Transverse colon (tissue), 3 donors: Measurements from ENCODE around the gene PHACTR3.

Experiments used
- POLR2A ChIP-seq: fragments of 450-650 bp; IDR thresholded peaks from one replicate; pipeline ENCODE4 v1.6.1; 2016; ENCODE audit warnings: antibody characterized with exemption, mild to moderate bottlenecking, moderate library complexity
- TF ChIP-seq, protein P1 (sequence below), 5 experiments: fragments of 200-600 bp in 3 of 5; fragments of 450-650 bp in 2 of 5; sonication (generic) in 3 of 5; IDR thresholded peaks; 1 replicate in 2 of 5; 2 replicates in 3 of 5; pipeline ENCODE4 v1.5.1; 2016 to 2017; ENCODE audit warnings: antibody characterized with exemption in 5 of 5, inconsistent platforms in 3 of 5, mild to moderate bottlenecking in 2 of 5, moderate library complexity in 1 of 5

DNA sequence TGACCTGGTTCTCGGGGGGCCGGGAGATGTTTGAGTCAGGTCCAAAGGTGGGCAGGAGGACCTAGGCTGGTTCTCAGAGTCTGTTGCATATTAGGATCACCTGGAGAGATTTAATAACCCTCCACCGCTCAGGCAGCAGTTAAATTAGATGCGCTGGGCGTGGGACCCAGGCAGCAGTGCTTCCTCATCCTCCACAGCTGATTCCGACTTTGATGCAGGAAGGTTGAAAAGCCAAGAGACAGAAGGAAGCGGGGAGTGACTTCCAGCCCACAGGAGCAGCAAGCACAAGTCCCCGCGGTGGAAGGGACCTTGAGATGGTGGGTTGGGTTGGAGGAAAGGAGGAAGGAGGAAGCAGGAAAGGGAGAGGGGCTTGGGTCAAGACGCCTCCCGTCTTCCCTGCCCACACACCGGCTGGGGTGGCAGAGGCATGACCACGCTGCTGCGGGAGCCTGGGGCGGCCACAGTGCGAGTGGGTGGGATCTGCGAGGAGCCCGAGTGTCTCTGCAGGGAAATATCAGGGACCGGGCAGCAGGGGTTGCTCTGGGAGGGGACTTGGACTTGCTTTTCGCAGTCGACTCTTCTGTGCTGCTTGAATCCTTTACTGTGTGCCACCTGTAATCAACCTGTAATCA is 146.0 kb downstream of the PHACTR3 start:
- TF ChIP-seq, protein P1, sequence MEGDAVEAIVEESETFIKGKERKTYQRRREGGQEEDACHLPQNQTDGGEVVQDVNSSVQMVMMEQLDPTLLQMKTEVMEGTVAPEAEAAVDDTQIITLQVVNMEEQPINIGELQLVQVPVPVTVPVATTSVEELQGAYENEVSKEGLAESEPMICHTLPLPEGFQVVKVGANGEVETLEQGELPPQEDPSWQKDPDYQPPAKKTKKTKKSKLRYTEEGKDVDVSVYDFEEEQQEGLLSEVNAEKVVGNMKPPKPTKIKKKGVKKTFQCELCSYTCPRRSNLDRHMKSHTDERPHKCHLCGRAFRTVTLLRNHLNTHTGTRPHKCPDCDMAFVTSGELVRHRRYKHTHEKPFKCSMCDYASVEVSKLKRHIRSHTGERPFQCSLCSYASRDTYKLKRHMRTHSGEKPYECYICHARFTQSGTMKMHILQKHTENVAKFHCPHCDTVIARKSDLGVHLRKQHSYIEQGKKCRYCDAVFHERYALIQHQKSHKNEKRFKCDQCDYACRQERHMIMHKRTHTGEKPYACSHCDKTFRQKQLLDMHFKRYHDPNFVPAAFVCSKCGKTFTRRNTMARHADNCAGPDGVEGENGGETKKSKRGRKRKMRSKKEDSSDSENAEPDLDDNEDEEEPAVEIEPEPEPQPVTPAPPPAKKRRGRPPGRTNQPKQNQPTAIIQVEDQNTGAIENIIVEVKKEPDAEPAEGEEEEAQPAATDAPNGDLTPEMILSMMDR (IDR thresholded peaks at IDR 0.05) = no peak
- TF ChIP-seq POLR2A = no peak
